ENCODE data around the gene ZNF609.
"Not testable (repeated sequence)": the region's sequence is repeated elsewhere in the genome, so short reads cannot be mapped to it uniquely, and the experiment has no call there.

The ZNF609 gene

DNA sequence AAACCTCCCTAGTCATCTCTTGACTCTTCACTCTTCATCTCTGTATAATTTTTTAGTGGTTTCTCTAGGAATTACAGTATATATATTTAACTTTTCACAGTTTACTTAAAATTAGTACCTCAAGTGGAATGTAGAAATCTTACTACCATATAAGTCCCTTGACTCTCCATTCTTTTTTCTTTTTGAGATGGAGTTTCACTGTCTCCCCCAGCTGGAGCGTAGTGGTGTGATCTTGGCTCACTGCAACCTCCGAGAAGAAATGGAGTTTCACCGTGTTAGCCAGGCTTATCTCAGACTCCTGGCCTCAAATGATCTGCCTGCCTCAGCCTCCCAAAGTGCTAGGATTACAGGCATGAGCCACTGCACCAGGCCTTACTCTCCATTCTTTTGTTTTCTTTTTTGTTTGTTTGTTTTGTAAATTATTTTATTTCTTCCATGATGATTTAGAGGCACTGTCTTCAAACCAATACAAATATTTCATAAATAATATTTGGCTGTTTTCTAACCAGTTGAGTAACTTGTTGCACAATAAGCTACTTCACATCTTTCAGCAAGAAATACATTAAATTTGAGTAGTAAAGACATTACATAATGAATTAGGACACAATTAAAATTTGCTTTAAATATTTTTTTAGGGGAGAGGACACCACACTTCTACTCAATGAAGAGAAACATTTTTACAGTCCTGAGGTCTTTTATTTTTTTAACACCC, 170.2 kb downstream of the ZNF609 start:
- DNase-seq: no peak

DNA sequence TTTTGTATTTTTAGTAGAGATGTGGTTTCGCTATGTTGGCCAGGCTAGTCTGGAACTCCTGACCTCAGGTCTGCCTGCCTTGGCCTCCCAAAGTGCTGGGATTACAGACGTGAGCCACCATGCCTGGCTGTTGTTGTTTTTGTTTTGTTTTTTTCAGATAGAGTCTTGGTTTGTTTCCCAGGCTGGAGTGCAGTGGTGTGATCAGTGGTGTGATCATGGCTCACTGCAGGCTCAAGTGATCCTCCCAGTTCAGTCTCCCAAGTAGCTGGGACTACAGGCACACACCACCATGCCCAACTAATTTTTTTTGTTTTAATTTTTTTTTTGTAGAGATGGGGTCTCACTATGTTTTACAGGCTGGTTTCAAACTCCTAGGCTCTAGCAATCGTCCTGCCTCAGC, 172.3 kb downstream of the ZNF609 start:
- DNase-seq: not testable (repeated sequence)

- DNase-seq: no peak
These were observed 173.0 kb downstream of the ZNF609 start for GRCh38 chr15:64633332-64633731.

- DNase-seq: peak; percentile 35
These were observed 173.6 kb downstream of the ZNF609 start for GRCh38 chr15:64634027-64634426.

- peak; percentile 30 for DNase-seq
These were observed 174.5 kb downstream of the ZNF609 start for GRCh38 chr15:64634576-64635498.

GRCh38 chr15:64635499-64636495, 175.4 kb downstream of the ZNF609 start:
- no peak for DNase-seq

DNA sequence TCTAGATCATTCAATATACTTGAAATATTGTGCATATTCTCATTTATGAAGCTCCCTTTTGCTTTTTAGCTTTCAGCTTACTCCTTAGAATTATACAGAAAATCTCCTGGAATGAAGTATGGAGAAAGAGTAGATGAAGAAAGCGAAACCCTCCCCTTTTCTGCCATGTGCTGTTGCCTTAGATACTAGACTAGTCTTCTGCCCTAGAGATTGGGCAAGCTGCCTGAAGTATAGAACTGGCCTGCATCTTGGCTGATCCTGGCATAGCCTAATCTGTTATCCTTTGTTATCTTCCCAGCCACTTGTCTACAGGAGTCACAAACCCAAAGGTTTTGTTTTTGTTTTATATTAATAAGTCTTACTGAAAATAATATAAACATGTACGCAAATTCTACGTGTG, 176.2 kb downstream of the ZNF609 start:
- DNase-seq: no peak

GRCh38 chr15:64637412-64637811, 177.0 kb downstream of the ZNF609 start:
- no peak for DNase-seq

DNA sequence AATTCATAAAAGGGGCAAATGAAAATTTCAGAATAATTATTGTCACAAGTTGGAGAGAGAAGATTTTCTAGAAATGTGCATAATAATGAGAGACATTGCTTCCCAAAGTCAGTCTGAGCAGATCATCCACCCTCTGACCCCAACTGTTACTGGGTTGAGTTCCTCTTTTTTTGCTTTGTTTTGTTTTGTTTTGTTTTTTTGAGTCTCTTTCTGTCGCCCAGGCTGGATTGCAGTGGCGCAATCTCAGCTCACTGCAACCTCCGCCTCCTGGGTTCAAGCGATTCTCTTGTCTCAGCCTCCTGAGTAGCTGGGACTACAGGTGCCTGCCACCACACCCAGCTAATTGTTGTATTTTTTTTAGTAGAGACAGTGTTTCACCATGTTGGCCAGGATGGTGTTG, 179.4 kb downstream of the ZNF609 start:
- not testable (repeated sequence) for DNase-seq

- DNase-seq: no peak
These were observed 179.9 kb downstream of the ZNF609 start for GRCh38 chr15:64640146-64640871.

DNA sequence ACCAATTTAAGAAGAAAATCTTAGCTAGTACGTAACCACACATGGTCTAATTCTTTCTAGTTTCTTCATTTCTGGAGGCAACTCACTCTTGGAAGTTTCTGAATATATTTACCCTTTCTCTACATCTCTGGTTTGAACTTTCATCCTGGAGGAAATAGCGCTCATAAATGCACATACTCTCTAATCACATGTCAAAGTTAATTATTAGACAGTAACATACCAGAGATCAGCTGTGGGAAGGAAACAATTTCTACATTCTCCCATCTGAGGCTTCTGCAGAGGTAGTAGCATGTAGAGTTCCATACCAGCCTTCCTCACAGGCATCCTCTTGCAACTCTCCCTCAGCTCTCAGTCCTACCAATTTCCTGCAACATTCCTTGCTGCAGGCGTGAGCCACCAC, 182.5 kb downstream of the ZNF609 start:
- no peak for DNase-seq

DNA sequence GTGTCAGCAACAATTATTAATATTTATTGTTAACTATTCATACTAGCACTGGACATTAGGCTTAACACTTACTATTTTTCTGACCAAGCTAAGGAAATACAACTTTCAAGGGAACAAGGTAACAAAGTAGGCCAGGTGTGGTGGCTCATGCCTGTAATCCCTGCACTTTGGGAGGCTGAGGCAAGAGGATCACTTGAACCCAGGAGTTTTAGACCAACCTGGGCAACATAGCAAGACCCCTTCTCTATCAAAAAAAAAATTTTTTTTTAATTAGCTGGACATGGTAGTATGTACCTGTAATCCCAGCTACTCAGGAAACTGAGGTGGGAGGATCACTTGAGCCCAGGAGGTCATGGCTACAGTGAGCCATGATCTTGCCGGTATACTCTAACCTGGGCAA, 183.3 kb downstream of the ZNF609 start:
- DNase-seq: no peak

DNA sequence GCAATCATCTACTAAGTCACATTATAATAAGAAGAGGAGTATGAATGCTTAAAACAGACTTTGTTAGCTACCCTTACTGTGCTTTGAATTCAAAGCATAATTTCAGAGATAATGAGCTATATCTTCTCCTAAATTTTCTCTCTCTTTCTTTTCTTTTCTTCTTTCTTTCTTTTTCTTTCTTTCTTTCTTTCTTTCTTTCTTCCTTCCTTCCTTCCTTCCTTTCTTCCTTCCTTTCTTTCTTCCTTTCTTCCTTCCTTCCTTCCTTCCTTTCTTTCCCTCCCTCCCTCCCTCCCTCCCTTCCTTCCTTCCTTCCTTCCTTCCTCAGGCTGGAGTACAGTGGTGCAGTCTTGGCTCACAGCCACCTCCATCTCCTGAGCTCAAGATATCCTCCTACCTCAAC, 184.4 kb downstream of the ZNF609 start:
- not testable (repeated sequence) for DNase-seq

- no peak for DNase-seq
These were observed 185.6 kb downstream of the ZNF609 start for GRCh38 chr15:64645995-64646394.

DNA sequence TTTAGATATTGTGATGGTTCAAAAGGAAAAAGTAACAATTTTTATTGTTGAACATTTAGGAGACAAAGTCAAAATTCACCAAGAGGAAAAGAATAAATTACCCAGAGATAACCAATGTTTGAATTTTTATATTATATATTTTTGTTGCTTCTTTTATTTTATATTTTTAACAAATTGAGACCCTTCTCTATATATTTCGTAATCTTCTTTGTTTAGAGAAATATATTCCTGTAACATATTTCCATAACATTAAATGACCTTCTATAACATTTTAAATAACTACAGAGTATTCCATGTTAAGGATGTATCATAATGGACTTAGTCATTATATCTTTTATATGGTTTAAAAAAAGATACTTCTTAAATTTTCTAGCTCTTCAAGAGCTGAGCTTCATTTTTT, 187.0 kb downstream of the ZNF609 start:
- no peak for DNase-seq

GRCh38 chr15:64650552-64650951, 190.2 kb downstream of the ZNF609 start:
- DNase-seq: no peak

GRCh38 chr15:64651601-64652191, 191.3 kb downstream of the ZNF609 start:
- no peak for DNase-seq

- DNase-seq: no peak
These were observed 193.4 kb downstream of the ZNF609 start for GRCh38 chr15:64653757-64654156.

DNA sequence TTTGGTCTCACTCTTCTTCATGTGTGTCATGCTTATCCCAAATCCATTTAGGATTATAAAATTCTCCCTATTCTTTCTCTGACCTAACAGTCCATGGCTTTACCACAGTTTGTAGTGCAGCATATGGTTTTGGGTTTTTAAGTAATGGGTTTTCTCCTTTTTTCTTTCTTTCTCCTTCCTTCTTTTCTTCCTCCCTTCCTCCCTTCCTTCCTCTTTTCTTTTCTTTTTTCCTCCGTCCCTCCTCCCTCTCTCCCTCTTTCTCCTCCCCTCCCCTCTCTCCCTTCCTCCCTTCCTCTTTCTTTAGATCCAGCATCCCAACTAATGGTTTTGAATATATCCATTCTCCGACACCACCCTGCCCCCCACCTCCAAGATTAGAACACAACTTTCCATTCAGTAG, 196.1 kb downstream of the ZNF609 start:
- no peak for DNase-seq

DNA sequence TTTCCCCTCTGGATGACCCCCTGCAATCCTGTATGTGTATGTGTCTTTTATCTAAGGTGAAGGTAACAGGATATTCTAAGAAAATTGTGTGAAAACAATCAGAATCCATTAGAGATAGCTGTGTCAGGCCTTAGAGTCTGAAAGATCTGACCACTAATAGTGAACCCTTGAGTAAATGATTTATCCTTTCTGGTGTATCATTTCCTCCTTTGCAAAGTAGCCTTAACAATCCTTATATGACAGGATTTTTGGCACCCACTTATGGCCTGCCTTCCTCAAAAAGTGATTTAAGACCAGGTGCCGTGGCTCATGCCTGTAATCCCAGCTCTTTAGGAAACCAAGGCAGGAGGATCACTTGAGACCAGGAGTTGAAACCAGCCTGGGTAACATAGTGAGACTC, 204.8 kb downstream of the ZNF609 start:
- no peak for DNase-seq

DNA sequence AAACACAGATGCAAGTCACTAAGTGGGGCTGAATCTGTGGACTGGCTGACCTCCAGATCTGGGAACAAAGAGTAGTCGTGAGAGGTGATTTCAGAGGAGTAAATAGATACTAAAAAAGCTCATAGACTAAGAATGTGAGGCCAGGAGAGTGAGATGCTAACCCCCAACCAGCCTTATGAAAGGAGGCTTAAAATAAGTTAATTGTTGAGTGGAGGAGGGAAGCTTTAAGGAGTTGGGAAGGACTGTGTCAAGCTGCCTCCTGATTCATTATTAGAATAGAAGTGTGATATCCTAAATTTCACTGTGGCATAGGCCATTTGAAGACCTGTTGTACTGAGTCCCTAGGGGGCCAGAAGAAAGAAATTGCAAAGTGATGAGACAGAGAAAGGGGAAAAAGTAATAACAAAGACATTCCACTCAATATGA, 207.4 kb downstream of the ZNF609 start:
- no peak for DNase-seq

DNA sequence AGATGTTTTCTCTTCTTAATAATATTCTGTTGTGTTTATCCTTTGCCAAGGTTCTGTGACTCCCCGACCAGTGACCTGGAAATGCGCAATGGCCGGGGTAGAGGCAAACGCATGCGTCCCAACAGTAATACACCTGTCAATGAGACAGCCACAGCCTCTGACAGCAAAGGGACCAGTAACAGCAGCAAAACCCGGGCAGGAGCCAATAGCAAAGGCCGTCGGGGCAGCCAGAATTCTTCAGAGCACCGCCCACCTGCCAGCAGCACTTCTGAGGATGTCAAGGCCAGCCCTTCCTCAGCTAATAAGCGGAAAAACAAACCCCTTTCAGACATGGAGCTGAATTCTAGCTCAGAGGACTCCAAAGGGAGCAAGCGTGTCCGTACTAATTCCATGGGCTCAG, 213.5 kb downstream of the ZNF609 start:
- DNase-seq: no peak

Data from right hindlimb (tissue), 1 donor.